Stimulated activated CD8-positive, alpha-beta memory T cell treated with anti-CD3 and anti-CD28 coated beads, Interleukin-15, amount 100 ng/mL, for 24 hours (primary cell): Measurements from ENCODE around the gene CLASP1.
"Not testable (repeated sequence)": the region's sequence is repeated elsewhere in the genome, so short reads cannot be mapped to it uniquely, and the experiment has no call there.

Experiments
- DNase-seq: peaks from one replicate; pipeline ENCODE4 v3.0.0-alpha.2; 2020; ENCODE audit warnings: low read depth

Gene CLASP1

DNA sequence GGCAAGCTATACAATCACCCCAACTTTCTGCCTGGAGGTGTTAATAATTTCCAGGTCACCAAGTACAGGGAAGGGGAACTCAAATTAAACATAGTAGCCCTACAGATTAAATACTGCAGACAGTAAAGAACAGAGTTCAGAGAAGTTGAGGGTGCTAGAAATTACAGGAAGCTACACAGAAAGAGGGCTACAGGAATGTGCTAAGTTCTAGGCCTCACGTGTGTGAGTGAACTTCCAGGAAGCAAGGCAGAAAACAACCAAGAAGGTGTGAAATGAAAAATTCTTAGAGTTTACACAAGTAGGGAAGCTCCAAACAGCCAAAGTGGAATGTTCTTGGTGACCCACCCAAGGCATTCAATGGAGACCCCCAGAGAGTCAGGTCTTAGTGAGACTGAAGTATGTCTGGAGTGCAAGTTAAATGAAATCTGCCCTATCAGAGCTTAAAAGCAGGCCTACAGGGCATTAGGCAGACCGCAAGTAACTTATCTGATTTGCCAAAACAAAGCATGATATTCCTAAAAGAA is 176.7 kb downstream of the CLASP1 start:
- DNase-seq = no peak

GRCh38 chr2:121471532-121472469 is 177.5 kb downstream of the CLASP1 start:
- DNase-seq = no peak

DNA sequence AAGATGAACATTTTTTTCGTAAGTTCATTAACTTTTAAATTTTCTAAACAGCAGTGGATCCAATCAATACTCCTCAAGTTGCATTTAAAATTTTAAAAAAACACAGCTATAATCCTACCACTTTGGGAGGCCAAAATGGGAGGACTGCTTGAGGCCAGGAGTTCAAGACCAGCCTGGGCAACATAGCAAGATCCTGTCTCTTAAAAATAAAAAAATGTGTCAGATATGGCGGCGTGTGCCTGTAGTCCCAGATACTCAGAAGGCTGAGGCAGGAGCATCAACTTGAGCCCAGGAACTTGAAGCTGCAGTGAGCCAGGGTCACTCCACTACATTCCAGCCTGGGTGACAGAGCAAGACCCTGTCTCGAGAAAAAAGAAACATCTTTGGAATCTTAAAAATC is 178.3 kb downstream of the CLASP1 start:
- no peak for DNase-seq

DNA sequence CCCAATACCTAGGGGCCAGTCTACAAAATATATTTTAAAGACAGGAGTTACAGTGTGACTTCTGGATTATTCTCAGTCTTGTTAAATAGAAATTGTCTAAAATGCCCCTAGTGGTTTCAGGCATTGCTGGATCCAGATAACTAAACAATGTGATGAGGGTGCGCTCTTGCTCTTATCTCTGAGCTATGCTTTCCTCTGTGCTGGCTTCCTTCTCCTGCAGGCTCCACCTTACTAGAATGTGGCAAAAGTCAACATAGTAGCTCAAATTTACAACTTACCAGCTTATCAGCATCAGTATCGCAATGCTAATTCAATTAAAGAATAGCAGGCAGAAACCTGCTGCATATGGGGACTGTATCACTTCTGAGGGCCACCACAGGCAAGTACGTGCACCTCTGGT is 179.9 kb downstream of the CLASP1 start:
- DNase-seq = no peak

- no peak for DNase-seq
Measured at GRCh38 chr2:121468936-121469335, 180.3 kb downstream of the CLASP1 start.

GRCh38 chr2:121459291-121459690 is 190.0 kb downstream of the CLASP1 start:
- DNase-seq = no peak

- DNase-seq = no peak
Measured at GRCh38 chr2:121456325-121456724, 192.9 kb downstream of the CLASP1 start.

DNA sequence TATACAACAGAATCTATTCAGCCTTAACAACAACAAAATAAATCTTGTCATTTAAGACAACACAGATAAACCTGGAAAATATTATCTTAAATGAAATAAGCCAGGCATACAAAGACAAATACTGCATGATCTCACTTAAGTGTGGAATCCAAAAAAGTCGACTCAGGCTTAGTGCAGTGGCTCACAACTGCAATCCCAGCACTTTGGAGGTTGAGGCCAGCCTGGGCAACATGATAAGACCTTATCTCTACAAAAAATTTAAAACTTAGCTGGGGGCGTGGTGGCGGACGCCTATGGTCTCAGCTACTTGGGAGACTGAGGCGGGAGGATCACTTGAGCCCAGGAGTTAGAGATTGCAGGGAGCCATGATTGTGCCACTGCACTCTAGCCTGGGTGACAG is 193.8 kb downstream of the CLASP1 start:
- DNase-seq = no peak

DNA sequence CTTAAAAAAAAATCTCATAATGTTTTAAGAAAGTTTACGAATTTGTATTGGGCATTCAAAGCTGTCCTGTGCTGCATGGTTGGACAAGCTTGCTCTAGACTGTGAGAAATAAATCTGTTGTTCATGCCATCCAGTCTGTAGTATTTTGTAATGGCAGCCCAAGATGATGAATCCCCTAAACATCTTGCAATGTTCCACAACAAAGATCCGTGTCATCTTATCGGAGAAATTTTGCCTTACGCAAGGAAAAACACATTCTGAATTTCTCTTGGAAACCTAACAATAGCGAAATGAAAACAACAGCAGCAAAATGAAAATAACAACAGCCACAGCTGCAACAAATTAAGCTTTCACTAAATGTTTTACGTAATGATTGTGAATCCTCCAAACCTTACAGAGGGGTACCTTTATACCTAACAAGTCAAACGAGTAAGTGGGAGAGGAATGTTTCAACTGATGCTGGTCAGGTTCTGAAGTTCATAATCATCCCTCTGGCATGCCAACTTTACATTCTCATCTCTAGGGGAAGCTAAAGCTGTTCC is 194.6 kb downstream of the CLASP1 start:
- no peak for DNase-seq

- DNase-seq = no peak
Measured at GRCh38 chr2:121451398-121451797, 197.9 kb downstream of the CLASP1 start.

DNA sequence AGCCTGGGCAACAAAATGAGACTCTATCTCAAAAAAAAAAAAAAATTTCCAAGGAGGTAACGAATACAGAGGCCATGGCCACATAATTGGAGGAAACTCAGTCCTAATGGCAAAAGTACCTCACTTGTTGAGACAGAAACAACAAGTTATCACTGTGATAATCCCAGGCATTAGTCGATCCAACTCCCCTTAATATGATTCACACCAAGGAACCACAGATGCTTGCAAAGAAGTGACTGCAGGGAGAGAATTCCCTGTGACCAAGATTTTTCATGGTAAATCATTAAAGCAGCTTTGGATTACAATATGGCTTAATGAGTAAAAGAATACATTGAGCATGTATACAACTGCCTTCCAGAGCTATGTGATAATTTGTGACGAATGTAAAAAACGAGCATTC is 199.0 kb downstream of the CLASP1 start:
- no peak for DNase-seq

DNA sequence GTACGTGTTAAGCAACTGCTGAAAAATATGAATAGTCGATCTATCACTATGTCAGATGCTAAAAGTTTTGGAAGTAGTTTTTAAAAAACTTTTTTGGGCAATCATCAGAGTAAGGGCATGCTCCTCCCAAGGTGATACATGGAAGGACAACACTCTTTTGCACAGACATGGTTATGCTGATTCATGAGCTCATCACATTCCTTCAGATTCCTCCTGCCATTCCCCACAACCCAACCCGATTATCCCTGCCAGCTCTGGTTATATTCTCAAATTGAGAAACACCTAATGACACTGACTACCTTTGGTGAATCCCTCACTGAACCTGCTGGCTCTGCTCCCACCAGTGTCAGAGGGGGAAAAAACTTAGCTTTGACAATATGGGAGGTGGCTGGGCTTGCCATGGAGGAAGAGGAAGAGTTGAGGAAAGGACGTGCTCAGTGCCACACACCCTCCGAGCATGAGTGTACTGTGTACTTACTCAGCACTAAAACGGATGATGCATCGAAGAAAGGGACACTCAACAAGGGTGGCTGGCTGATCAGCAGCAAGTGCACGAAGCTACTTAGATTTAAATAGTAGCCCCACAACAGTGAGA is 202.5 kb downstream of the CLASP1 start:
- no peak for DNase-seq

DNA sequence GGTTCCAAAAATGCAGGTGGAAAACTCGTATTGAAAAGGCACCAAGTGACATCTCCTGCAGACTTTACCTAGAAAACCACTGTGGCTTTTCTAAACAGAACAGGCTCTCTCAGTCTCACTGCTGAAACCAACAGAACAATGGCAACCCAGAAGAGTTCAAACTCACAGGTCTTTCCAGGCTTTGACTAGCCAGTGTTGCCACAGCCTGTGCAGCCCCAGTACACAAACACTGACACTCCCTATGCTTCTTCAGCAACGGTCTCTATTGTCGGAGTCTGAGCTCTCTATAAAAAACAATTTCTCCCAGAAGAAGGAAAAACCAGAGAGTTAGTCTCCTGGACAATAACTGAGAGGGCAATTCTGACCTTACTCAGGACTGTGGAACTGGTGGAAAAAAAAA is 206.4 kb downstream of the CLASP1 start:
- DNase-seq = no peak

GRCh38 chr2:121438290-121438689 is 211.0 kb downstream of the CLASP1 start:
- not testable (repeated sequence) for DNase-seq

DNA sequence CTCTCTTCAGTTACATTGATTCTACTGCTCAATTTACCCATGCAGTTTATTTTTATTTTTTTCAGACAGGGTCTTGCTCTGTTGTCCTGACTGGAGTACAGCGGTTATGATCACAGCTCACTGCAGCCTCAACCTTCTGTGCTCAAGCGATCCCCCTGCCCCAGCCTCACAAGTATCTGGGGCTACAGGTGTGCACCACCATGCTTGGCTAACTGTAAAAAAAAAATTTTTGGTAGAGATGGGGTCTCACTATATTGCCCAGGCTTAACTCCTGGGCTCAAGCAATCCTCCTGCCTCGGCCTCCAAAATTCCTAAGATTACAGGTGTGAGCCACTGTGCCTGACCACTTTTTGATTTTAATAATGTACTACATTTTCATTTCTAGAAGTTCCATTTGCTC is 212.3 kb downstream of the CLASP1 start:
- no peak for DNase-seq

DNA sequence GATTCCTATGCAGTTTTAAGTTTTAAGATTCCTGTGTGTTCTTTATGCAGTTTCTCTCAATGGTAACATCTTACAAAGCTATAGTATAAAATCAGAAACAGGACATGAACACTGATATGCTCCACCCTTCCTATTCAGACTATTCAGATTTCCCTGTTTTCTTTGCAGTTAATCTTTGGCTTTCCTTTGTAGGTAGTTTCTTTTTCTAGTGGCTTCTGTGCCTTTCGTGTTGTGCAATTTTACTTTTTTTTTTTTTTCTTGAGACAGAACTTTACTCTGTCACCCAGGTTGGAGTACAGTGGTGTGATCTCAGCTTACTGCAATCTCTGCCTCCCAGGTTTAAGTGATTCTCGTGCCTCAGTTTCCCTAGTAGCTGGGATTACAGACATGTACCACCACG is 213.5 kb downstream of the CLASP1 start:
- no peak for DNase-seq

GRCh38 chr2:121431214-121431613 is 218.0 kb downstream of the CLASP1 start:
- DNase-seq = no peak

DNA sequence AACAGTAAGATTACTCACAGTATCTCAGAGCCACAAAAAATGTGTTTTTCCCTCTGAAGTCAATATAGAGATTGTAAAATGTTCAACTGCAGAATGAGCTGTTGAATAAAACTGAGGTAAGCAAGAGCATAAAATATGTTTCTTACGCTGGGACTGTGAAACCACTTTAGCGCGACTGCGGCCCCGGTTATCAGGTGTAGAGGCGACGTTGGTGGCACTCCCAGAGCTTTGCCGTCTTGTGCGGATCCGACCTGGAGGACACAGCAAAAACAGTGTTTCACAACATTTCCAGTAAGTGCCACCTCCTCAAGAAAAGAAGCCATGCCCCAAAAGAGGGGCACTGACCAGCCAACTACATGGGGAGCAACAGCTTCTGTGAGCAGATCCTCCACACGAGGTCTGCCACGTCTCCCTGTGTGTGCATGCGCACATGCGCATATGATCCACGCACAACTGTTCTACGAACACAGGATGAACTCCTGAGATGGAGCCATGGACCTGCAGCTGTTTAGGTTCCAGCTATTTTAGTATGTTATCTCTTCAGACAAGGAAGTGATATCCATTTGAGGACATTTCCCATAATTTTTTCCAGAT is 219.2 kb downstream of the CLASP1 start:
- no peak for DNase-seq

DNA sequence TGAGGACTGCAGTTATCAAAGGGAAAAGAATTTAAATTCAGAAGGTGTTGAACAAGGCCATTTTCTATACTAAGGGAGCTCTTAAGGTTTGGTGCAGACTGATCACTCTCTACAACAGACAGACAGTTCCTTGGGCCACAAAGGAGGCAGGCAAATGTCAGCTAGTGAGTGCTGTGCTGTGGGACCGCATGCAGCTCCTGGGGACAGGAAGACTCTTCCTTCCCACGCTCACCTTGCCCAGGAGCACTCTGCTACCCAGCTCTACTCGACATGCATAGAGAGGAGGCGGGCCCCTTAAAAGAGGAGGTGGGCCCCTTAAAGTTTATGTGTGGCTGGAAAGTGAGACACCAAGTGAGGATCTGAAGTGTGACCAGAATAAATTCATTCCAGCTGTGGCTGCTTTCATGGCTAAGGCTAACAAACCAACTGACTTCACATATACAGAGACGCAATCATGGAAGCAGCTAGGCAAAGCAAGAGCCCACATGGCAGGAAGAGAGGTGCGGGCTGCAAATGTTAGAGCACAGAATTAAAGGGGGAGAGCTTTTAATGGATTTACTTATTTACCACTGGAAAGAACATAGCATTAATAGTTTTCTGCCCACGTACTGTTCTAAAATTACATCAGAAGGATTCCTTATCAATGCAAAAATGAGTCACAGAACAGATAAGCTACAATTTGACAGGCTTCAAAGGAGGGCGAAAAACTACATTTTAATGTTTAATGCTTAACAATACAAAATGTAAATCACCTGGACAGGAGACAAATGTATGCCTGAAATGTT is 220.0 kb downstream of the CLASP1 start:
- DNase-seq = no peak

DNA sequence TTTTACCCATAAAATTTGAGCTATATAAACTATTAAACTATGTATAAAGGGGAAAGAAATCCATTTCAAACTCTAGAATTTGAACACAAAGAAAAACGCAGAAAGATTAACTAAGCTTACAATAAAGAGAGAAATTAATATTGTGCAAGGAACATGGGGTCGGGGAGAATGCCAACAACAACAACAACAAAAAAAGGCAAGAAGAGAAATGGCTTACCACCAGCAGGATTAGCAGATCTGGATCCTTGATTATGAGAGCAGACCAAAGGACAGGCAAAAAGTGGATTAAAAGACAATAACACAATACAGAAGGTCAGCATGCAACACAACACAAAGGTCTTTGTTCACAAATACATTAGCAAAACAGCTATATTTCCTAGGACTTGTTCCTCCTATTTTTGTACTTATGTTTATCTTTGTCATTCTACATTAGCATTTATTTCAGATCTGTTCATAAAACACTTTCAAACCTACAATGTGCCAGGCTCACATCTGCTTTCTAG is 222.0 kb downstream of the CLASP1 start:
- DNase-seq = no peak

DNA sequence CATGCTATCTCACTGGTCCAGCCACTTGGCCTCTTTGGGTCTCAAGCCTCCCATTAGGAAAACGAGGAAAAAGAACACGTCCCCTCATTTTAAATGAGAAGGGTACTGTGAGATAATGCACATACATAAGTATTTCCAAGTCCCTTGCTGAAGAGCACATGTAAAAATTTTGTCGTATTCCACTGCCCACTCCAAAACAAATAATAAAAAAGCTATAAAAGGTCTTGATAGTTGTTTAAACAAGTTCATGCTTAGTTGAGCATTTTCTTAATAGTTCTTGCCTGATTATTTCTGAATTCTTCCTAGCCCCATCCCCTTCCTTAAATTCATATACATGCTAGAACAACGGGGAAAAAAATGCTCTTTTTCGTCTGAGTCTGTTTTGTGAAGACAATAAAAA is 228.8 kb downstream of the CLASP1 start:
- DNase-seq = no peak
